ENCODE measurements around the gene ASPRV1. TPM values are rescaled to one million over a fixed set of nuclear protein-coding genes. Genes with fewer than 3 reads are reported as not detected.

The ASPRV1 gene
- polyA plus RNA-seq, 1 of the 3 experiments (the other 2 are of a cell fraction) = 0.20 TPM

GRCh38 chr2:69975136-69975852 lies 13.9 kb upstream of the ASPRV1 start:
- no peak overlapping the region for H3K9ac ChIP-seq
- no peak overlapping the region for H3K4me3 ChIP-seq (ENCODE audit: low read depth in 2 of 2, low read length in 1 of 2)
- WGBS (ENCODE audit: low lambda C conversion rate) = 84% methylated on average over 12 of the region's 12 CpGs
- no peaks in the 10 kb centered on the region for H3K9me3 ChIP-seq
- no peak overlapping the region for H3K27ac ChIP-seq (ENCODE audit: low read depth in 2 of 2, low read length in 1 of 2)
- POLR2A ChIA-PET = no interaction called here
- CTCF ChIA-PET = interaction anchor here (0.7 kb wide), 1 partner anchor 9 kb away, joined by 3 read pairs; no protein-coding TSS in a partner anchor
- H3K27me3 ChIP-seq (ENCODE audit: insufficient read depth) = no peaks in the 10 kb centered on the region
- no peaks in the 10 kb centered on the region for H3F3A ChIP-seq (replicated peaks; ENCODE audit: insufficient read depth)
- H4K20me1 ChIP-seq (ENCODE audit: insufficient read depth) = no peaks in the 10 kb centered on the region
- H3K4me2 ChIP-seq = no peak overlapping the region
- no peaks in the 10 kb centered on the region for H3K9me2 ChIP-seq
- TF ChIP-seq MEF2A (IDR thresholded peaks at IDR 0.05; ENCODE audit: borderline replicate concordance, low read depth) = no peak
- TF ChIP-seq RCOR1 (IDR thresholded peaks at IDR 0.05; ENCODE audit: low read length) = no peak
- TF ChIP-seq SMC3 (IDR thresholded peaks at IDR 0.05; ENCODE audit: low read depth, low read length) = no peak
- no peak for TF ChIP-seq EZH2phosphoT487 (IDR thresholded peaks at IDR 0.05; ENCODE audit: borderline replicate concordance, low read depth)
- no peak for TF ChIP-seq NFIC (IDR thresholded peaks at IDR 0.05; ENCODE audit: borderline replicate concordance)
- TF ChIP-seq ZBTB33 (IDR thresholded peaks at IDR 0.05; ENCODE audit: borderline replicate concordance, low read depth) = no peak
- no peak for TF ChIP-seq PBX3 (IDR thresholded peaks at IDR 0.05)
- TF ChIP-seq RFX5 (IDR thresholded peaks at IDR 0.05; ENCODE audit: low read length) = no peak
- no peak for TF ChIP-seq USF2 (IDR thresholded peaks at IDR 0.05; ENCODE audit: borderline replicate concordance, low read depth, low read length)
- no peak for TF ChIP-seq FOSL2 (IDR thresholded peaks at IDR 0.05; ENCODE audit: borderline replicate concordance, low read depth)
- no peak for TF ChIP-seq TAF1 (IDR thresholded peaks at IDR 0.05; ENCODE audit: borderline replicate concordance, low read depth, low read length)
- TF ChIP-seq, protein P1, sequence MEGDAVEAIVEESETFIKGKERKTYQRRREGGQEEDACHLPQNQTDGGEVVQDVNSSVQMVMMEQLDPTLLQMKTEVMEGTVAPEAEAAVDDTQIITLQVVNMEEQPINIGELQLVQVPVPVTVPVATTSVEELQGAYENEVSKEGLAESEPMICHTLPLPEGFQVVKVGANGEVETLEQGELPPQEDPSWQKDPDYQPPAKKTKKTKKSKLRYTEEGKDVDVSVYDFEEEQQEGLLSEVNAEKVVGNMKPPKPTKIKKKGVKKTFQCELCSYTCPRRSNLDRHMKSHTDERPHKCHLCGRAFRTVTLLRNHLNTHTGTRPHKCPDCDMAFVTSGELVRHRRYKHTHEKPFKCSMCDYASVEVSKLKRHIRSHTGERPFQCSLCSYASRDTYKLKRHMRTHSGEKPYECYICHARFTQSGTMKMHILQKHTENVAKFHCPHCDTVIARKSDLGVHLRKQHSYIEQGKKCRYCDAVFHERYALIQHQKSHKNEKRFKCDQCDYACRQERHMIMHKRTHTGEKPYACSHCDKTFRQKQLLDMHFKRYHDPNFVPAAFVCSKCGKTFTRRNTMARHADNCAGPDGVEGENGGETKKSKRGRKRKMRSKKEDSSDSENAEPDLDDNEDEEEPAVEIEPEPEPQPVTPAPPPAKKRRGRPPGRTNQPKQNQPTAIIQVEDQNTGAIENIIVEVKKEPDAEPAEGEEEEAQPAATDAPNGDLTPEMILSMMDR (IDR thresholded peaks at IDR 0.05) = no peak
- TF ChIP-seq FOXM1 (IDR thresholded peaks at IDR 0.05; ENCODE audit: low read depth) = no peak
- no peak for DNase-seq
- H3K79me2 ChIP-seq (ENCODE audit: insufficient read depth) = no peaks in the 10 kb centered on the region
- H3K4me1 ChIP-seq (ENCODE audit: control insufficient read depth in 1 of 2, insufficient read depth in 2 of 2, low read depth in 1 of 2, low read length in 1 of 2) = peaks cover 0 to 3% of the 10 kb centered on the region in 2 experiments; a peak in 1 of 4 replicates
- H3K36me3 ChIP-seq (replicated peaks in 1 of 2; ENCODE audit: control insufficient read depth in 1 of 2, insufficient read depth in 2 of 2, low read length in 1 of 2) = no peaks in the 10 kb centered on the region
- H2AFZ ChIP-seq (ENCODE audit: low read depth) = no peak overlapping the region
